ENCODE results near the gene KCNJ5. TPM values are rescaled to one million over a fixed set of nuclear protein-coding genes. Genes with fewer than 3 reads are reported as not detected.
A peak's percentile ranks its signal among the peaks of the same experiment; 100 is the strongest.

Gene KCNJ5
- polyA plus RNA-seq, 1 experiment: not detected

- TF ChIP-seq CTCF (IDR thresholded peaks at IDR 0.05; ENCODE audit: insufficient read depth, low read depth, low read length): no peak
- no peak for DNase-seq (ENCODE audit: low read depth)
- ChIA-PET CTCF (interaction anchor here (0.9 to 4.0 kb wide), 4 partner anchors 16 to 427 kb away, joined by 3 to 35 read pairs (median 11); no protein-coding TSS in a partner anchor), POLR2A (no interaction called here)
- Histone ChIP-seq H3K4me3 (ENCODE audit: low read depth, low read length) (no peak overlapping the region), H3K27me3 (ENCODE audit: control insufficient read depth, insufficient read depth, low read length) (0 out of 2 replicates have a peak, but pooled peaks cover 2% of the 10 kb centered on the region), H3K36me3 (ENCODE audit: control insufficient read depth, insufficient read depth, low read length) (no peaks in the 10 kb centered on the region)
Measured at GRCh38 chr11:128904303-128904655, 13.1 kb downstream of the KCNJ5 start.

DNA sequence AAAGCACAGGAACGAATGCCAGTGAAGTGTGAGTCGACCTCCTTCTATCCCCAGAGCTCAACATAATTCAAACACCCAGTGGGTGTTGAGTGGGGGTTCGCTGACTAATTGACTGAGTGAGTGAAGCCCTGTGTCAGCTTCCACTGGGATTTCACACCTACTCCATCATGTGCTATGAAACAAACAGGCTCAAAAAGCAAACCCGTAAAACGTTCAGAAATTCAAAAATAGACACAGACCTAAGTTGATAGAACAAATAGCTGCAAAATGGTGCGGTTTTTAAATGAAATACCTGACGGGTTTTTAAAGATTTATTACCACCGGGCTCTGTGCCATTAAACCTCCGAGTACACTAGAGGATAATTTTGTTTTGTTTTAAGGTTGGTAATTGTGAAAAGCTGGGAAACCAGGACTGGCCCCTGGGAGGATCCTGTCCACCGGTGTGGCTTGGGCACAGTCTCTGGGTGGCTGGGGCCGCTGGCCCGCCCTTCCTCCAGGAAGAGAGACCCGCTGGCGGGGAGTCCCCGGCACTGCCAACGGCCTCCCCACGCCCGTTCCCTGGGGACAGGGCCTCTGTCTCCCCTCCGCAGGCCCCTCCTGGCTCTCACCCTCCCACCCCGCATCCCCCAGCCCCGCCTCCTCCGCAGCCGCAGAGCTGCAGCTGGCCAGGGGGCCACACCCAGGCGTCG is 13.6 kb downstream of the KCNJ5 start:
- no peak for DNase-seq (ENCODE audit: low read depth)
- no peaks in the 10 kb centered on the region for H3K36me3 ChIP-seq (ENCODE audit: control insufficient read depth, insufficient read depth, low read length)
- 0 out of 2 replicates have a peak, but pooled peaks cover 2% of the 10 kb centered on the region for H3K27me3 ChIP-seq (ENCODE audit: control insufficient read depth, insufficient read depth, low read length)
- ChIA-PET CTCF (interaction anchor here (0.9 to 6.5 kb wide), 7 partner anchors 13 to 427 kb away, joined by 3 to 48 read pairs (median 16); partner anchors contain the start of gene KCNJ5), POLR2A (interaction anchor here (0.7 kb wide), 1 partner anchor 35 kb away, joined by 10 read pairs; no protein-coding TSS in a partner anchor)
- TF ChIP-seq CTCF (IDR thresholded peaks at IDR 0.05; ENCODE audit: insufficient read depth, low read depth, low read length): no peak
- peak overlapping the region; percentile 51 for H3K4me3 ChIP-seq (ENCODE audit: low read depth, low read length)

GRCh38 chr11:128905345-128906184 is 14.4 kb downstream of the KCNJ5 start:
- peak overlapping the region; percentile 51 for H3K4me3 ChIP-seq (ENCODE audit: low read depth, low read length)
- ChIA-PET CTCF (interaction anchor here (0.9 to 6.5 kb wide), 9 partner anchors 13 to 748 kb away, joined by 3 to 48 read pairs (median 9); partner anchors contain the start of gene KCNJ5), POLR2A (interaction anchor here (0.7 kb wide), 1 partner anchor 34 kb away, joined by 10 read pairs; no protein-coding TSS in a partner anchor)
- TF ChIP-seq CTCF (IDR thresholded peaks at IDR 0.05; ENCODE audit: insufficient read depth, low read depth, low read length): peak; percentile 66
- H3K36me3 ChIP-seq (ENCODE audit: control insufficient read depth, insufficient read depth, low read length): no peaks in the 10 kb centered on the region
- no peak for DNase-seq (ENCODE audit: low read depth)
- 0 out of 2 replicates have a peak, but pooled peaks cover 2% of the 10 kb centered on the region for H3K27me3 ChIP-seq (ENCODE audit: control insufficient read depth, insufficient read depth, low read length)

GRCh38 chr11:128906185-128907050 is 15.3 kb downstream of the KCNJ5 start:
- POLR2A ChIA-PET: no interaction called here
- H3K4me3 ChIP-seq (ENCODE audit: low read depth, low read length): no peak overlapping the region
- CTCF ChIA-PET: interaction anchor here (0.9 to 6.5 kb wide), 9 partner anchors 12 to 749 kb away, joined by 3 to 48 read pairs (median 4); partner anchors contain the start of gene KCNJ5
- H3K36me3 ChIP-seq (ENCODE audit: control insufficient read depth, insufficient read depth, low read length): no peaks in the 10 kb centered on the region
- TF ChIP-seq CTCF (IDR thresholded peaks at IDR 0.05; ENCODE audit: insufficient read depth, low read depth, low read length): no peak
- DNase-seq (ENCODE audit: low read depth): no peak
- H3K27me3 ChIP-seq (ENCODE audit: control insufficient read depth, insufficient read depth, low read length): 0 out of 2 replicates have a peak, but pooled peaks cover 2% of the 10 kb centered on the region

All from BJ (cell line).